ENCODE measurements around the gene PRSS22. TPM values are rescaled to one million over a fixed set of nuclear protein-coding genes. Genes with fewer than 3 reads are reported as not detected.

PRSS22 gene
- total RNA-seq, 1 donor from 2014 or later: not detected

GRCh38 chr16:2816751-2817339 is 41.1 kb downstream of the PRSS22 start, which contains the start of gene PRSS21:
Gene PRSS21, plus strand, starts transcription at chr16:2817237. Its CDS starts 32 bp downstream, at chr16:2817269.
- Mint-ChIP-seq H3K36me3 (ENCODE audit: low read depth) (no peaks in the 10 kb centered on the region), H3K27me3 (peaks cover 6% of the 10 kb centered on the region), H3K4me3 (no peak within 1 kb of the TSS), H3K9me3 (no peaks in the 10 kb centered on the region), H3K27ac (no peak within 1 kb of the TSS), H3K4me1 (no peaks in the 10 kb centered on the region)
- intact Hi-C loops (cut with micrococcal nuclease): no loop called here
- no peak for ATAC-seq (ENCODE audit: low read depth)
- DNase-seq: no peak
- ChIA-PET POLR2A (no interaction called here), CTCF (no interaction called here)
- TF ChIP-seq CTCF (IDR thresholded peaks at IDR 0.05): no peak

GRCh38 chr16:2815299-2815771 is 42.6 kb downstream of the PRSS22 start:
- intact Hi-C loops (cut with micrococcal nuclease): no loop called here
- Mint-ChIP-seq H3K9me3 (no peaks in the 10 kb centered on the region), H3K36me3 (ENCODE audit: low read depth) (no peaks in the 10 kb centered on the region), H3K27ac (no peak overlapping the region), H3K27me3 (peaks cover 12% of the 10 kb centered on the region), H3K4me3 (no peak overlapping the region), H3K4me1 (no peaks in the 10 kb centered on the region)
- ChIA-PET POLR2A (no interaction called here), CTCF (no interaction called here)
- no peak for ATAC-seq (ENCODE audit: low read depth)
- no peak for TF ChIP-seq CTCF (IDR thresholded peaks at IDR 0.05)
- no peak for DNase-seq

- ATAC-seq (ENCODE audit: low read depth): no peak
- POLR2A ChIA-PET: no interaction called here
- no peak for TF ChIP-seq CTCF (IDR thresholded peaks at IDR 0.05)
These were observed 43.2 kb downstream of the PRSS22 start for GRCh38 chr16:2814551-2815298.

GRCh38 chr16:2813771-2814221 is 44.2 kb downstream of the PRSS22 start:
- TF ChIP-seq CTCF (IDR thresholded peaks at IDR 0.05): no peak
- Mint-ChIP-seq H3K36me3 (ENCODE audit: low read depth) (no peaks in the 10 kb centered on the region), H3K27ac (no peak overlapping the region), H3K9me3 (peaks cover 4% of the 10 kb centered on the region), H3K4me3 (no peak overlapping the region), H3K27me3 (peaks cover 18% of the 10 kb centered on the region), H3K4me1 (no peaks in the 10 kb centered on the region)
- POLR2A ChIA-PET: no interaction called here
- no peak for ATAC-seq (ENCODE audit: low read depth)
- DNase-seq: no peak
- intact Hi-C loops (cut with micrococcal nuclease): no loop called here
- CTCF ChIA-PET: no interaction called here

More at GRCh38 chr16:2814551-2815298, 43.2 kb downstream of the PRSS22 start:
- CTCF ChIA-PET: no interaction called here
- peaks cover 16% of the 10 kb centered on the region for H3K27me3 Mint-ChIP-seq
- H3K9me3 Mint-ChIP-seq: no peaks in the 10 kb centered on the region
- H3K36me3 Mint-ChIP-seq (ENCODE audit: low read depth): no peaks in the 10 kb centered on the region
- no peak for DNase-seq
- no peaks in the 10 kb centered on the region for H3K4me1 Mint-ChIP-seq
- intact Hi-C loops (cut with micrococcal nuclease): no loop called here
- H3K27ac Mint-ChIP-seq: no peak overlapping the region
- no peak overlapping the region for H3K4me3 Mint-ChIP-seq

- ATAC-seq (ENCODE audit: low read depth): no peak
- POLR2A ChIA-PET: no interaction called here
- H3K9me3 Mint-ChIP-seq: peaks cover 4% of the 10 kb centered on the region
- H3K27me3 Mint-ChIP-seq: peaks cover 29% of the 10 kb centered on the region
- intact Hi-C loops (cut with micrococcal nuclease): no loop called here
- CTCF ChIA-PET: no interaction called here
- TF ChIP-seq CTCF (IDR thresholded peaks at IDR 0.05): no peak
- no peak overlapping the region for H3K27ac Mint-ChIP-seq
- no peak overlapping the region for H3K4me3 Mint-ChIP-seq
- no peaks in the 10 kb centered on the region for H3K4me1 Mint-ChIP-seq
- no peak for DNase-seq
- H3K36me3 Mint-ChIP-seq (ENCODE audit: low read depth): no peaks in the 10 kb centered on the region
These were observed 46.1 kb downstream of the PRSS22 start for GRCh38 chr16:2811703-2812471.
